ENCODE results near the gene CCL22.
"Not testable (repeated sequence)": the region's sequence is repeated elsewhere in the genome, so short reads cannot be mapped to it uniquely, and the experiment has no call there.

CCL22 gene

GRCh38 chr16:57372372-57373116 is 14.0 kb downstream of the CCL22 start, which contains the start of gene CX3CL1:
TSS of gene CX3CL1 (plus strand) at chr16:57372490. CDS start at chr16:57372569, 79 bp downstream.
- peak within 1 kb of the TSS; percentile 64 for H3K9ac ChIP-seq (ENCODE audit: low read length)
- peak within 1 kb of the TSS; percentile 82 for H3K27ac ChIP-seq (ENCODE audit: low read depth, low read length)
- no peaks in the 10 kb centered on the region for H3K27me3 ChIP-seq (ENCODE audit: control insufficient read depth, insufficient read depth, low read length)
- peaks cover 2% of the 10 kb centered on the region for H3K4me1 ChIP-seq (ENCODE audit: control insufficient read depth, insufficient read depth, low read length)
- peak within 1 kb of the TSS; percentile 56 for H3K4me3 ChIP-seq (ENCODE audit: low read length)
- no peaks in the 10 kb centered on the region for H3K36me3 ChIP-seq (ENCODE audit: control insufficient read depth, insufficient read depth, low read length)

DNA sequence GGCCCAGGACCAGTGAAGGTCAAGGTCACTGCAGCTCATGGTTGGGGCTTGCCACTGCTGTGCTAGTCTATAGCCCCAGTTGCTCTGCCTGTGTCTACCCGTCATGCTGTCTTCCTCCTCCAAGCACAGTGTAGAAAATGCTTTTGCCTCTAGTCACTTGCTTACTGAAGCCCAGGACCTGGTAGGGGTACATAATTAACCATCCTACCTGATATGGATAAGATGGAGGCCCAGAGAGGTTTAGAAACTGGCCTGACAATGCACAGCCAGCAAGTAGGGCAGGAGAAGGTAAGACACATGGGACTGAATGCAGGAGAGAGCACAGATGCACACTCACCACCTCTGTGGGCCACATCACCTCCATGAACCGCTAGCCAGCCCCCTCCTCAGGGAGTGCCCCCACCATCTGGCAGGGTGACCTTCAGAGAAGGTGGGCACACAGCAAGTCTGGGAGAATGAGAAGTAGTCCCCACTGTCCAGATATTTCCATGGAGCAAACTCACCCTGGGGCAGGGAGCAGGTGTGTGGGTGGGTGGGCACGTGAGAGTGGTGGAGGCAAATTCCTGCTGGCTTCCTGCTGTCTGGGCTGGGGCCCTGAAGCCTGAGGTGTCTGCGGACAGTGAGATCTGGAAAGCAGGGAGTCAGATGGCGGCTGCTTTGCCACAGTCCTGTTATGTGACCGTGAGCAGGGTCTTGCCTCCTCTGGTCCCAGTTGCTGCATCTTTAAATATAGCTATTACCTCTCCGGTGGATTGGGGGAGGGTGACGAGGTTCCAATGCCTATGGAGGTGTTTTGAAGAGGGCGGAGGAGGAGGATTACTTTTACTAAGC is 14.7 kb downstream of the CCL22 start:
- H3K27me3 ChIP-seq (ENCODE audit: control insufficient read depth, insufficient read depth, low read length), result no peaks in the 10 kb centered on the region
- peak overlapping the region; percentile 82 for H3K27ac ChIP-seq (ENCODE audit: low read depth, low read length)
- peak overlapping the region; percentile 2 for H3K9ac ChIP-seq (ENCODE audit: low read length)
- H3K36me3 ChIP-seq (ENCODE audit: control insufficient read depth, insufficient read depth, low read length), result no peaks in the 10 kb centered on the region
- peaks cover 2% of the 10 kb centered on the region for H3K4me1 ChIP-seq (ENCODE audit: control insufficient read depth, insufficient read depth, low read length)
- peak overlapping the region; percentile 56 for H3K4me3 ChIP-seq (ENCODE audit: low read length)

DNA sequence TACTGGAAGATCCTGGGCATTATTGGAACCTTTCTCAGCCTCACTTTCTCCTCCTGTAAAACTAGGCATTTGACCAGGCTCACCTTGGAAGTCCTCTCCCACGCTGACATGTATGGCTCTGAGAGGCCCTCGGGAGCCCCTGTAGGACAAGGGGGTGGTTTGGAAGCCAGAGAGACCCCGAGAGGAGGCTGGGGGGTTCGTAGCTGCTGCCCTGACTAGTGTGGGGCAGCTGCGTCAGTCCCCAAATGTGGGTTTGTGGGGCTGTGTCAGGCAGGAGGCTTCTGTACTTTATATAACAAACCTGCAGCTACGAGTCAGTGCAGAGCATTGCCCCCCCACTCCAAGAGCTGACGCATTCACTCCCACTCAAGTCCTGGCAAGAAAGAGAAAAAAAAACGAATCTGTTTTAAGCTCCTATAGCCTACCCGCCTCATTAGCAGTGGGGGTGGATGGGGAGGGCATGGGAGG is 15.5 kb downstream of the CCL22 start:
- peaks cover 2% of the 10 kb centered on the region for H3K4me1 ChIP-seq (ENCODE audit: control insufficient read depth, insufficient read depth, low read length)
- no peak overlapping the region for H3K9ac ChIP-seq (ENCODE audit: low read length)
- H3K27me3 ChIP-seq (ENCODE audit: control insufficient read depth, insufficient read depth, low read length), result no peaks in the 10 kb centered on the region
- no peaks in the 10 kb centered on the region for H3K36me3 ChIP-seq (ENCODE audit: control insufficient read depth, insufficient read depth, low read length)
- H3K27ac ChIP-seq (ENCODE audit: low read depth, low read length), result peak overlapping the region; percentile 82
- H3K4me3 ChIP-seq (ENCODE audit: low read length), result peak overlapping the region; percentile 56

- not testable (repeated sequence) for H3K9ac ChIP-seq (ENCODE audit: low read length)
These were observed 16.4 kb downstream of the CCL22 start for GRCh38 chr16:57374925-57375465.

GRCh38 chr16:57376313-57376818 is 17.8 kb downstream of the CCL22 start:
- Histone ChIP-seq H3K9ac (ENCODE audit: low read length) (no peak overlapping the region), H3K36me3 (ENCODE audit: control insufficient read depth, insufficient read depth, low read length) (no peaks in the 10 kb centered on the region), H3K4me3 (ENCODE audit: low read length) (no peak overlapping the region), H3K27me3 (ENCODE audit: control insufficient read depth, insufficient read depth, low read length) (no peaks in the 10 kb centered on the region), H3K4me1 (ENCODE audit: control insufficient read depth, insufficient read depth, low read length) (peaks cover 2% of the 10 kb centered on the region), H3K27ac (ENCODE audit: low read depth, low read length) (no peak overlapping the region)

More at GRCh38 chr16:57374925-57375465, 16.4 kb downstream of the CCL22 start:
- H3K36me3 ChIP-seq (ENCODE audit: control insufficient read depth, insufficient read depth, low read length); H3K27ac ChIP-seq (ENCODE audit: low read depth, low read length); H3K27me3 ChIP-seq (ENCODE audit: control insufficient read depth, insufficient read depth, low read length); H3K4me1 ChIP-seq (ENCODE audit: control insufficient read depth, insufficient read depth, low read length); H3K4me3 ChIP-seq (ENCODE audit: low read length): not testable (repeated sequence)

DNA sequence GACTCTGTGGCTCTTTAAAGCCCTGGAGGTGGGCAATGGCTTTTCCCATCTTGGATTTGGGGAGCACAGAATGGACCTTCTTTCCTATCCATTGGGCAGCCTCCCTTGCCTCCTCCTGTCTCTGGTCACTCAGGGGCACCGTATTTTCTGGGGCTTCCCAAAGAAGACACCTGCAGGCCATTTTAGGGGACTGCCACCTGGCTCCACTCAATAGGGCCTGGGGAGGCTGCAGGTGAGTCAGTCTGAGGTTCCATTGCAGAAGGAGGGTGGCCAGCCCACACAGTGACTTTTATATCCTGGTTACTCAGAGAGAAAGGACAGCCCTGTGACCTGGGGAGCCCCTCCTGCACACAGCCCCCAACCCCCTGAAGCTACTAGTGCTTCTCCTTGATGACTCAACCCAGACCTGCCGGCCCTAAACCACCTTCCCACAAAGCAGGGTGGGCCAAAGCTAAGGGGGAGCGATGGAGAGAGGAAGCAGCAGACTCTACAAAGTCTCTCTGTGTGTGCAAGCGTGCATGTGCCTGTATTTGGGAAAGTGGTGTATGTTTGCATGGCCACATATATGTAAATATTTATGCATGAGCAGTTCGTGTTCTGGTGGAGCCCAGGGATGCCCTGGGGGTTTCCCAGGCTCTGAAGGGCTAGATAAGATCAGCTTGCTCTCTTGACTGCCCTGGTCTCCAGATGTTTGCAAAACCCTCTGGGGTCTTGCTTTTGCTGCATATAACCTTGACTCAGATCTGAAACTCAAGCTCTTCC is 18.7 kb downstream of the CCL22 start:
- no peak overlapping the region for H3K4me3 ChIP-seq (ENCODE audit: low read length)
- H3K27me3 ChIP-seq (ENCODE audit: control insufficient read depth, insufficient read depth, low read length), result no peaks in the 10 kb centered on the region
- H3K4me1 ChIP-seq (ENCODE audit: control insufficient read depth, insufficient read depth, low read length), result no peaks in the 10 kb centered on the region
- no peak overlapping the region for H3K9ac ChIP-seq (ENCODE audit: low read length)
- H3K36me3 ChIP-seq (ENCODE audit: control insufficient read depth, insufficient read depth, low read length), result no peaks in the 10 kb centered on the region
- no peak overlapping the region for H3K27ac ChIP-seq (ENCODE audit: low read depth, low read length)

- Histone ChIP-seq H3K4me1 (ENCODE audit: control insufficient read depth, insufficient read depth, low read length) (peaks cover 3% of the 10 kb centered on the region), H3K27me3 (ENCODE audit: control insufficient read depth, insufficient read depth, low read length) (no peaks in the 10 kb centered on the region), H3K36me3 (ENCODE audit: control insufficient read depth, insufficient read depth, low read length) (no peaks in the 10 kb centered on the region), H3K4me3 (ENCODE audit: low read length) (no peak overlapping the region), H3K9ac (ENCODE audit: low read length) (no peak overlapping the region), H3K27ac (ENCODE audit: low read depth, low read length) (no peak overlapping the region)
These were observed 21.0 kb downstream of the CCL22 start for GRCh38 chr16:57379579-57379978.

- Histone ChIP-seq H3K27me3 (ENCODE audit: control insufficient read depth, insufficient read depth, low read length) (no peaks in the 10 kb centered on the region), H3K36me3 (ENCODE audit: control insufficient read depth, insufficient read depth, low read length) (no peaks in the 10 kb centered on the region), H3K27ac (ENCODE audit: low read depth, low read length) (no peak overlapping the region), H3K4me1 (ENCODE audit: control insufficient read depth, insufficient read depth, low read length) (peaks cover 3% of the 10 kb centered on the region), H3K4me3 (ENCODE audit: low read length) (no peak overlapping the region), H3K9ac (ENCODE audit: low read length) (no peak overlapping the region)
These were observed 22.3 kb downstream of the CCL22 start for GRCh38 chr16:57380671-57381462.

DNA sequence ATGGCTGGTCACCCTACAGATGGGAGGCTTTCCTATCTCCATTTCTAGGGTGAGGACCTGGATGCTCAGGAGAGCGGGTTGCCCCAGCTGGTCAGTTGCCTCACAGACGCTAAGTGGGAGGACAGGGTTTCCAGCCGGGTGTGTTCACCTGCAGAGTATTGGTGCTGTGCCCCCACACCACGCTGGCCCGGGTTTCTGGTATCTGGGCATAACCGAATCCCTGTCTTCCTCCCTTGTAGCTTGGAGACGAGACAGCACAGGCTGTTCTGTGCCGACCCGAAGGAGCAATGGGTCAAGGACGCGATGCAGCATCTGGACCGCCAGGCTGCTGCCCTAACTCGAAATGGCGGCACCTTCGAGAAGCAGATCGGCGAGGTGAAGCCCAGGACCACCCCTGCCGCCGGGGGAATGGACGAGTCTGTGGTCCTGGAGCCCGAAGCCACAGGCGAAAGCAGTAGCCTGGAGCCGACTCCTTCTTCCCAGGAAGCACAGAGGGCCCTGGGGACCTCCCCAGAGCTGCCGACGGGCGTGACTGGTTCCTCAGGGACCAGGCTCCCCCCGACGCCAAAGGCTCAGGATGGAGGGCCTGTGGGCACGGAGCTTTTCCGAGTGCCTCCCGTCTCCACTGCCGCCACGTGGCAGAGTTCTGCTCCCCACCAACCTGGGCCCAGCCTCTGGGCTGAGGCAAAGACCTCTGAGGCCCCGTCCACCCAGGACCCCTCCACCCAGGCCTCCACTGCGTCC is 23.4 kb downstream of the CCL22 start:
- Histone ChIP-seq H3K4me3 (ENCODE audit: low read length) (no peak overlapping the region), H3K4me1 (ENCODE audit: control insufficient read depth, insufficient read depth, low read length) (peaks cover 3% of the 10 kb centered on the region), H3K27me3 (ENCODE audit: control insufficient read depth, insufficient read depth, low read length) (no peaks in the 10 kb centered on the region), H3K9ac (ENCODE audit: low read length) (no peak overlapping the region), H3K27ac (ENCODE audit: low read depth, low read length) (no peak overlapping the region), H3K36me3 (ENCODE audit: control insufficient read depth, insufficient read depth, low read length) (no peaks in the 10 kb centered on the region)

GRCh38 chr16:57382535-57383275 is 24.1 kb downstream of the CCL22 start:
- Histone ChIP-seq H3K4me3 (ENCODE audit: low read length) (no peak overlapping the region), H3K27me3 (ENCODE audit: control insufficient read depth, insufficient read depth, low read length) (no peaks in the 10 kb centered on the region), H3K36me3 (ENCODE audit: control insufficient read depth, insufficient read depth, low read length) (no peaks in the 10 kb centered on the region), H3K9ac (ENCODE audit: low read length) (no peak overlapping the region), H3K27ac (ENCODE audit: low read depth, low read length) (no peak overlapping the region), H3K4me1 (ENCODE audit: control insufficient read depth, insufficient read depth, low read length) (peaks cover 3% of the 10 kb centered on the region)
